Naive thymus-derived CD4-positive, alpha-beta T cell (primary cell): ENCODE measurements around the gene MRLN. TPM values are rescaled to one million over a fixed set of nuclear protein-coding genes. Genes with fewer than 3 reads are reported as not detected.

ENCODE experiments used
- ATAC-seq: fragments of 150-1000 bp; cut with Tn5 transposase; 2 replicates; pipeline ENCODE4 v1.10.0; 2021; ENCODE audit warnings: mild to moderate bottlenecking, moderate library complexity
- CTCF ChIA-PET: fragments of 350-600 bp; sonication (Branson Sonifier 250); formaldehyde crosslinking; loops from one replicate; lab custom pipeline; 2021; ENCODE audit warnings: antibody characterized with exemption; lab: Charles Lee
- POLR2A ChIA-PET: fragments of 350-600 bp; sonication (Branson Sonifier 250); formaldehyde crosslinking; loops from one replicate; lab custom pipeline; 2021; ENCODE audit warnings: antibody characterized with exemption, inconsistent platforms; lab: Charles Lee
- DNase-seq, 9 donors: peaks; one replicate each; pipeline versions ENCODE4 v3.0.0 to v3.0.0-alpha.2; 2020 to 2022; ENCODE audit warnings: mixed read lengths in 1 of 9
- H3K27ac ChIP-seq: one replicate; pipeline ENCODE4 v1.7.0; 2013; ENCODE audit warnings: mild to moderate bottlenecking, low read depth, low read length, moderate library complexity
- H3K27me3 ChIP-seq, 2 donors: one replicate each; pipeline ENCODE4 v1.7.0; 2013; ENCODE audit warnings: low read length in 2 of 2, mild to moderate bottlenecking in 2 of 2, moderate library complexity in 2 of 2; ENCODE audit not compliant: control insufficient read depth in 2 of 2, insufficient read depth in 2 of 2
- H3K36me3 ChIP-seq, 3 experiments: 1 replicate in 2 of 3; 2 replicates in 1 of 3; pipeline ENCODE4 v1.7.0; 2013; ENCODE audit warnings: low read length in 3 of 3, mild to moderate bottlenecking in 3 of 3, moderate library complexity in 1 of 3; ENCODE audit not compliant: insufficient read depth in 3 of 3, control insufficient read depth in 2 of 3
- H3K4me1 ChIP-seq, 2 donors: one replicate each; pipeline ENCODE4 v1.7.0; 2013; ENCODE audit warnings: low read length in 2 of 2, mild to moderate bottlenecking in 2 of 2, moderate library complexity in 1 of 2; ENCODE audit not compliant: control insufficient read depth in 2 of 2, insufficient read depth in 2 of 2
- H3K4me3 ChIP-seq: 2 replicates; pipeline ENCODE4 v1.7.0; 2013; ENCODE audit warnings: mild to moderate bottlenecking, low read length
- H3K9me3 ChIP-seq, 3 experiments: 1 replicate in 2 of 3; 2 replicates in 1 of 3; pipeline ENCODE4 v1.7.0; 2013; ENCODE audit warnings: low read length in 3 of 3; ENCODE audit not compliant: control insufficient read depth in 2 of 3
- H3K27ac Mint-ChIP-seq, 9 donors: one replicate each; pipeline ENCODE4 v1.8.0; 2020 to 2022; ENCODE audit warnings: mixed read lengths in 9 of 9, mild to moderate bottlenecking in 8 of 9, moderate library complexity in 5 of 9, inconsistent platforms in 2 of 9
- H3K27me3 Mint-ChIP-seq, 5 donors: one replicate each; pipeline ENCODE4 v1.8.0; 2021 to 2022; ENCODE audit warnings: mixed read lengths in 5 of 5, mild to moderate bottlenecking in 1 of 5
- H3K36me3 Mint-ChIP-seq, 5 donors: one replicate each; pipeline ENCODE4 v1.8.0; 2020 to 2022; ENCODE audit warnings: mixed read lengths in 5 of 5, mild to moderate bottlenecking in 3 of 5, inconsistent platforms in 1 of 5
- H3K4me1 Mint-ChIP-seq, 7 donors: one replicate each; pipeline ENCODE4 v1.8.0; 2020 to 2022; ENCODE audit warnings: mixed read lengths in 7 of 7, mild to moderate bottlenecking in 3 of 7, inconsistent platforms in 1 of 7
- H3K4me3 Mint-ChIP-seq, 10 donors: one replicate each; pipeline ENCODE4 v1.8.0; 2020 to 2022; ENCODE audit warnings: mild to moderate bottlenecking in 10 of 10, mixed read lengths in 10 of 10, moderate library complexity in 6 of 10, inconsistent platforms in 2 of 10
- H3K9me3 Mint-ChIP-seq, 11 donors: one replicate each; pipeline ENCODE4 v1.8.0; 2020 to 2022; ENCODE audit warnings: mixed read lengths in 11 of 11, mild to moderate bottlenecking in 4 of 11, inconsistent platforms in 1 of 11, moderate library complexity in 1 of 11
- intact Hi-C, 2 donors: fragments of 100-400 bp; cut with micrococcal nuclease; formaldehyde crosslinking; loops; one replicate each; pipeline ENCODE4 v1.15.1; 2023
- polyA plus RNA-seq, 2 donors: library from polyadenylated mRNA; unstranded; fragments of 300-500 nt; fragmentation: Illumina TruSeq; gene quantifications; one replicate each; pipeline ENCODE4 v1.2.3, GENCODE V29; 2021
- total RNA-seq, 6 experiments: library from RNA in 5 of 6; stranded (reverse) in 5 of 6; gene quantifications; 1 replicate in 5 of 6; 2 replicates in 1 of 6; pipeline ENCODE4 v1.2.3 and lab custom pipeline; 2021 to 2026

Gene MRLN
- total and polyA plus RNA-seq, 7 experiments from 2014 or later, result not detected

DNA sequence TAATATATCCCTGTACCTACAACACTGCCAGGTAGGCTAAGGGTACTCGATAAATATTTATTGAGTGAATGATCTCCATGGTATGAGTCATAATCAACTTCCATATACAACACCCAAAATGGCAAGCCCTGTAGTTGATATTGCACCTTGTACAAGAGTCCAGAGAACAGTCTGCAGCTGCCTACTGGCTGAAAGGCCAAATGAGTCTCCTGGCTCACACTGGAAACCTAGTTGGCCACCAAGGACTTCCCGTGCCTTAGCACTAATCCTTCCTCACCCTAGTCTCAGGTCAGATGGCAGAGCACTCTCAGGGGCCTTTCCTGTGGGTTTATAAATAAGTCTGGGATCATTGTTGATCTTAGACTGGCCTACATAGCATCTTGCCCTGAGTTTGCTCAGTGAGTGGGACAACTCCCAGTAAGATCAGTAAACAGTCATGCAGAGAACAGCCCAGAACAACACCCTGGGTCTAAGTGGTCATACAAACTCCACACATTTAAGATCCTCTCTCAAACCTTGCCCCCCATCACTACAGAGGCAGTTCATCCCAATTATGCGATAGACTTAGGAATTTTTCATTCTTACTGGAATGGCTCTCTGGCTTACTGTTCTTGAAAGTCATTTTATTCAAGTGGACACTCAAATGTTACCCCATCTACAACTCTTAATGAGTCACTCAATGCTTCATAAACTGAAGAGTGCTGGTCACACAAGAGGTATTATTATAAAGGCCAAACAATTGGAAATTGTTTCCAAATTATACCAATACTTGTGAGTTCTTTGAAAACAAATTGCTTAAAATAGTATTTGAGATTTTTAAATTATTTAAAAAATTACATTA, 28.9 kb downstream of the MRLN start:
- intact Hi-C loops, result no loop called here
- Mint-ChIP-seq H3K4me1 (no peaks in the 10 kb centered on the region), H3K4me3 (no peak overlapping the region), H3K27me3 (peaks cover 0 to 20% (median 5%) of the 10 kb centered on the region in 5 donors), H3K9me3 (peaks cover 0 to 10% (median 5%) of the 10 kb centered on the region in 11 donors), H3K27ac (no peak overlapping the region), H3K36me3 (no peaks in the 10 kb centered on the region)
- Histone ChIP-seq H3K9me3 (no peaks in the 10 kb centered on the region), H3K27me3 (no peaks in the 10 kb centered on the region), H3K4me3 (no peak overlapping the region), H3K4me1 (no peaks in the 10 kb centered on the region), H3K36me3 (no peaks in the 10 kb centered on the region), H3K27ac (no peak overlapping the region)
- CTCF ChIA-PET, result no interaction called here
- ATAC-seq (no peak), DNase-seq (no peak)
- POLR2A ChIA-PET, result no interaction called here

DNA sequence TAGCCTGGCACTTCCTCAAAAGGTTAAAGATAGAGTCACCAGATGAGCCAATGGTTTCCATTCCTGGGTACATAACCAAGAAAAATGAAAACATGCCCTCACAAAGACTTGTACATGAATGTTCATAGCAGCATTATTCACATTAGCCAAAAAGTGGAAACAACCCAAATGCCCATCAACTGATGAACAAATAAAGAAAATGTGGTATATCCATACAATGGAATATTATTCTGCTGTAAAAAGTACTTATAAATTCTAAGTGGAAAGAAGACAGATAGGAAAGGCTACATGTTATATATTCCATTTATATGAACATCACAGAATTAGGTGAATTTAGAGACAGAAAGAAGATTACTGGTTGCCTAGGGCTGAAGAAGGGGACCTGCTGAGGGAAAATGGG, 32.9 kb downstream of the MRLN start:
- ChIA-PET CTCF (no interaction called here), POLR2A (no interaction called here)
- intact Hi-C loops, result no loop called here
- no peak for DNase-seq
- Mint-ChIP-seq H3K9me3 (peaks cover 0 to 10% (median 5%) of the 10 kb centered on the region in 11 donors), H3K4me1 (no peaks in the 10 kb centered on the region), H3K27me3 (peaks cover 10 to 44% (median 16%) of the 10 kb centered on the region in 5 donors), H3K27ac (no peak overlapping the region), H3K4me3 (no peak overlapping the region), H3K36me3 (no peaks in the 10 kb centered on the region)
- ATAC-seq, result no peak
- Histone ChIP-seq H3K4me3 (no peak overlapping the region), H3K27me3 (no peaks in the 10 kb centered on the region), H3K9me3 (no peaks in the 10 kb centered on the region), H3K36me3 (no peaks in the 10 kb centered on the region), H3K4me1 (no peaks in the 10 kb centered on the region), H3K27ac (no peak overlapping the region)

DNA sequence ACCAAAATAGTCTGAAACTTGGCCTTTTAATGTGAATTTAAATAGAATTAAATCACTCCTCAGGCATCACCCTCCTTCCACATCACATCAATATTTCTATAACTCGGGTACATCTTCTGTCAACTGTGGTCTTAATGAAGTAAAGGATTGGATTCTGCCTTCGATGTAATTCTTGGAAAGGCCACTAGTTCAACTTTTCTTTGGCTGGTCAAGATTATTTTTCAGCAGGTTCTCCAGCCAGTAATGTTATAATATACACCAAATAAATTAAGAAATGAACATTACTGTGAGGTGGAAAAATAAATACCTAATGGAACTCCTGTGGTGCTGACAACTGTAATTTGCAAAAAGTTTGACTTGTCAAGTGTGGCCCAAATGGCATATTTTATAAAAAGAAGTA, 33.9 kb downstream of the MRLN start:
- Histone ChIP-seq H3K9me3 (no peaks in the 10 kb centered on the region), H3K4me3 (no peak overlapping the region), H3K36me3 (no peaks in the 10 kb centered on the region), H3K4me1 (no peaks in the 10 kb centered on the region), H3K27ac (no peak overlapping the region), H3K27me3 (no peaks in the 10 kb centered on the region)
- POLR2A ChIA-PET, result no interaction called here
- H3K27me3 Mint-ChIP-seq, result peaks cover 16 to 50% (median 19%) of the 10 kb centered on the region in 5 donors
- no peaks in the 10 kb centered on the region for H3K36me3 Mint-ChIP-seq
- H3K4me1 Mint-ChIP-seq, result no peaks in the 10 kb centered on the region
- no peak for ATAC-seq
- no peak overlapping the region for H3K27ac Mint-ChIP-seq
- no peak overlapping the region for H3K4me3 Mint-ChIP-seq
- DNase-seq, result no peak
- CTCF ChIA-PET, result no interaction called here
- intact Hi-C loops, result no loop called here
- peaks cover 0 to 10% (median 5%) of the 10 kb centered on the region in 11 donors for H3K9me3 Mint-ChIP-seq

DNA sequence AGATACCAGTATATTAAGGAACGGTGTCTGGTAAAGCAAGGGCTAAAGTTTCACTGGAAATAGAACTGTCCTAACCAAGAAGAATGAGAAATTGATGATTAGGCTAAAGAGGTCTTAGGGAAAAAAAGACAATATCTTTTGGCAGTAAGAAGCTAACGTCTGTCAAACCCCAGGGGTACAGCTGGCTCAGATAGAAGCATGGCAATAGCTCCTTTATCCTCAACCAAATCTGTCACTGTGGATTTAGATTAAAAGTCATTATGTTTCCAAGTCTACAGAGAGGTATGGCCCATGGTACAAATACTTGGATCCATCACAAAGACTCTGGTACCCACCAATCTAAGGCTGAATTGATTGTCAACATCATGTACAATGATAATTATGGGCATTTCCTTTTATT, 35.0 kb downstream of the MRLN start:
- Mint-ChIP-seq H3K9me3 (peaks cover 0 to 10% (median 5%) of the 10 kb centered on the region in 11 donors), H3K27ac (no peak overlapping the region), H3K27me3 (peaks cover 20 to 54% (median 25%) of the 10 kb centered on the region in 5 donors), H3K36me3 (no peaks in the 10 kb centered on the region), H3K4me3 (no peak overlapping the region), H3K4me1 (no peaks in the 10 kb centered on the region)
- intact Hi-C loops, result no loop called here
- no peaks in the 10 kb centered on the region for H3K36me3 ChIP-seq
- H3K9me3 ChIP-seq, result no peaks in the 10 kb centered on the region
- H3K4me3 ChIP-seq, result no peak overlapping the region
- ATAC-seq (no peak), DNase-seq (no peak)
- H3K27ac ChIP-seq, result no peak overlapping the region
- ChIA-PET CTCF (no interaction called here), POLR2A (no interaction called here)
- no peaks in the 10 kb centered on the region for H3K4me1 ChIP-seq
- H3K27me3 ChIP-seq, result no peaks in the 10 kb centered on the region

DNA sequence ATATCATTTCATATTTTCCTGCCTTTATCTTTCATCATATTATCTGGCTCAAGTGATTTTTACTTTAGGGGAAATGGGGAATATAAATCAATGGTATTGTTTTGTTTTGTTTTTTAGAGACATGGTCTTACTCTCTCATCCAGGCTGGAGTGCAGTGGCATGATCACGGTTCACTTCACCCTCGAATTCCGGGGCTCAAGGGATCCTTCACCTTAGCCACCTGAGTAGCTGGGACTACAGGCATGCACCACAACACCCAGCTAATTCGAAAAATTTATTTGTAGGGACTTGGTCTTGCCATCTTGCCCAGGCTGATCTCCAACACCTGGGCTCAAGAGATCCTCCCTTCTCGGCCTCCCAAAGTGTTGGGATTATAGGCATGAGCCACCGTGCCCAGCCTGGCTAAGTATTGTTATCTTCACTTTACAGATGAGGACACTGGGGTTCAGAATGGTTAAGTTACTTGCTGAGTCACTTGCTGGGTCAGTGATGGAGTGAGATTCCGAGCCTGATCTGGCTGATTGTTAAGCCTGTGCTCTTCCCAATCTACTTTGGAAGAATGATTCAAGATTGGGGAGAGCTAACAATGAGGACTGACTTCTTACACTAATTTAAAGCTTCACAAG, 39.9 kb downstream of the MRLN start:
- no peak overlapping the region for H3K4me3 ChIP-seq
- Mint-ChIP-seq H3K27me3 (peaks cover 48 to 76% (median 62%) of the 10 kb centered on the region in 5 donors), H3K4me3 (no peak overlapping the region), H3K4me1 (peaks cover 0 to 10% (median 0%) of the 10 kb centered on the region in 7 donors), H3K36me3 (no peaks in the 10 kb centered on the region), H3K27ac (no peak overlapping the region), H3K9me3 (no peaks in the 10 kb centered on the region)
- H3K36me3 ChIP-seq, result no peaks in the 10 kb centered on the region
- H3K9me3 ChIP-seq, result no peaks in the 10 kb centered on the region
- intact Hi-C loops, result no loop called here
- POLR2A ChIA-PET, result no interaction called here
- no peak overlapping the region for H3K27ac ChIP-seq
- CTCF ChIA-PET, result no interaction called here
- no peaks in the 10 kb centered on the region for H3K4me1 ChIP-seq
- ATAC-seq (no peak), DNase-seq (no peak)
- H3K27me3 ChIP-seq, result no peaks in the 10 kb centered on the region

DNA sequence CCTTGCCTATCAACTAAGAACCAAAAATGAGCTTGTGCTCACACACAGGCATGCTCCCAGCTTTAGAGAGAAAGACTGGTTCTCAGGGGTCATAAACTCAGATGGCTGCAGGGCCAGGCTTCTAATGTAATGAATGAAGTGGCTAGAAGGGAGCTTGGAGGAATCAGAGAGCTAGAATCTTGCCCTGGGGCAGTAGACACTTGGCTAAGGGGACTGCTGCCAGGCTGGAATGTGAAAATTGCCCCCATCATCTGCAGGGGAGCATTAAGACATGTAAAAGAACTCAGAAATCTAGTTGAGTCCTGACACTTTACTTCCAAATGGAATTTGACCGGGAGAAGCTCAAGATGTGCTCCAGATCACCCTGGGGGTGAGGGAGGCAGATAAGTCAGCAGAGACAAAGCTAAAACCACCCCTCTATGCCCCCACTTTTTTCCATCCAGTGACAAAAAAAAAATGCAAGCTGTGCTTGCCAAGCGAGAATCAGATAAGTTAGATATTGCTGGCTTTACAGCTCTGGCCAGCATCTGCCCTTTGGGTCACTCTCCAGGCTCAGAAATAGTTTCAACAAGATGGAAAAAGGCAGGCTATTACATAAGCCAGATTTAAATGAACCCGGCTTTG, 41.3 kb downstream of the MRLN start:
- H3K9me3 ChIP-seq, result no peaks in the 10 kb centered on the region
- Mint-ChIP-seq H3K4me1 (peaks cover 0 to 13% (median 0%) of the 10 kb centered on the region in 7 donors), H3K9me3 (no peaks in the 10 kb centered on the region), H3K27ac (no peak overlapping the region), H3K27me3 (peaks cover 55 to 78% (median 68%) of the 10 kb centered on the region in 5 donors), H3K4me3 (no peak overlapping the region), H3K36me3 (no peaks in the 10 kb centered on the region)
- ChIA-PET CTCF (no interaction called here), POLR2A (no interaction called here)
- no peaks in the 10 kb centered on the region for H3K36me3 ChIP-seq
- no peak overlapping the region for H3K4me3 ChIP-seq
- intact Hi-C loops, result no loop called here
- no peaks in the 10 kb centered on the region for H3K4me1 ChIP-seq
- ATAC-seq (no peak), DNase-seq (no peak)
- H3K27me3 ChIP-seq, result no peaks in the 10 kb centered on the region
- no peak overlapping the region for H3K27ac ChIP-seq
